ENCODE data around the gene NR1D1. TPM values are rescaled to one million over a fixed set of nuclear protein-coding genes. Genes with fewer than 3 reads are reported as not detected.

Gene NR1D1
- polyA plus RNA-seq, 1 experiment = 0.62 TPM

DNA sequence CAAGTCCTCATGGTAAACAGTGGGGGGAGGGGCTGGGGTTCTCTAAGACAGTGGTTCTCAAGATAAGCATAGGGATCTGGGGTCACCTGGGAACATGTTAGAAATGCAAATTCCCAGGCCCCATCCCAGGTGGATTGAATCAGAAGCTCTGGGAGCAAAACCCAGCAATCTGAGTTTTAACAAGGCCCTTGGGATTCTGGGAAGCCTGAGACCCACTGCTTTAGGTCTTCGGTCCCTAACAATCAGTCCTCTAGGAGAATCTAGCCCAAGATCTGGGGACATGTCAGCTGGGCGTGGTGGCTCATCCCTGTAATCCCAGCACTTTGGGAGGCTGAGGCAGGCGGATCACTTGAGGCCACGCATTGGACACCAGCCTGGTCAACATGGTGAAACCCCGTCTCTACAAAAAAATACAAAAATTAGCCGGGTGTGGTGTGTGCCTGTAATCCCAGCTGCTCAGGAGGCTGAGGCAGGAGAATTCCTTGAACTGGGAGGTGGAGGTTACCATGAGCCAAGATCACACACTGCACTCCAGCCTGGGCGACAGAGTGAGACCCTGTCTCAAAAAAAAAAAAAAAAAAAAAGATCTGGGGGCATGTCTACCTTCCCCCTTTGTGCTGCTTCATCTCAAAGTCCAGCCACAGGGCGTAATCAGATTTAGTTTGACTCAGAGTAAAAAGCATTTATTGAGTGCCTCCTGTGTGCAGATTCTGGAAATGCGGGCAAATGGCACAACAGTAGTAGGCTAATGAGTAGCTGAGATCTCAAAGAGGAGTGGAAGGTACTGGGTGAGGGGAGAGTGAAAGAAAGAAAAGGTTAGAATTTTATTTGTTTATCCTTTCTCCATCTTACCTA, 8.8 kb upstream of the NR1D1 start:
- TF ChIP-seq, protein P1, sequence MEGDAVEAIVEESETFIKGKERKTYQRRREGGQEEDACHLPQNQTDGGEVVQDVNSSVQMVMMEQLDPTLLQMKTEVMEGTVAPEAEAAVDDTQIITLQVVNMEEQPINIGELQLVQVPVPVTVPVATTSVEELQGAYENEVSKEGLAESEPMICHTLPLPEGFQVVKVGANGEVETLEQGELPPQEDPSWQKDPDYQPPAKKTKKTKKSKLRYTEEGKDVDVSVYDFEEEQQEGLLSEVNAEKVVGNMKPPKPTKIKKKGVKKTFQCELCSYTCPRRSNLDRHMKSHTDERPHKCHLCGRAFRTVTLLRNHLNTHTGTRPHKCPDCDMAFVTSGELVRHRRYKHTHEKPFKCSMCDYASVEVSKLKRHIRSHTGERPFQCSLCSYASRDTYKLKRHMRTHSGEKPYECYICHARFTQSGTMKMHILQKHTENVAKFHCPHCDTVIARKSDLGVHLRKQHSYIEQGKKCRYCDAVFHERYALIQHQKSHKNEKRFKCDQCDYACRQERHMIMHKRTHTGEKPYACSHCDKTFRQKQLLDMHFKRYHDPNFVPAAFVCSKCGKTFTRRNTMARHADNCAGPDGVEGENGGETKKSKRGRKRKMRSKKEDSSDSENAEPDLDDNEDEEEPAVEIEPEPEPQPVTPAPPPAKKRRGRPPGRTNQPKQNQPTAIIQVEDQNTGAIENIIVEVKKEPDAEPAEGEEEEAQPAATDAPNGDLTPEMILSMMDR (IDR thresholded peaks at IDR 0.05; ENCODE audit: low read depth, low read length) = no peak; the same call in 1 of the 2 replicates
- Histone ChIP-seq H3K4me3 (ENCODE audit: low read depth, low read length) (no peak overlapping the region), H3K9me3 (ENCODE audit: control insufficient read depth, insufficient read depth, low read length) (no peaks in the 10 kb centered on the region), H3K27ac (ENCODE audit: low read depth, low read length) (no peak overlapping the region), H3K27me3 (ENCODE audit: control insufficient read depth, insufficient read depth, low read length) (no peaks in the 10 kb centered on the region)
- POLR2A ChIA-PET = interaction anchor here (0.7 to 5.4 kb wide), 3 partner anchors 8 to 14 kb away, joined by 7 to 66 read pairs (median 58); partner anchors contain the start of genes MSL1 and NR1D1
- CTCF ChIA-PET = interaction anchor here (0.5 to 1.1 kb wide), 4 partner anchors 22 to 60 kb away, joined by 3 to 4 read pairs (median 3); no protein-coding TSS in a partner anchor
- no peak for DNase-seq (ENCODE audit: low read depth, low spot score)

GRCh38 chr17:40107522-40108174, 7.3 kb upstream of the NR1D1 start:
- TF ChIP-seq, protein P1 (IDR thresholded peaks at IDR 0.05; ENCODE audit: low read depth, low read length) = 0 out of 2 replicates have a peak, but pooled peaks have one; percentile 1
- no peak overlapping the region for H3K4me3 ChIP-seq (ENCODE audit: low read depth, low read length)
- POLR2A ChIA-PET = no interaction called here
- DNase-seq (ENCODE audit: low read depth, low spot score) = no peak
- no peaks in the 10 kb centered on the region for H3K27me3 ChIP-seq (ENCODE audit: control insufficient read depth, insufficient read depth, low read length)
- H3K27ac ChIP-seq (ENCODE audit: low read depth, low read length) = peak overlapping the region; percentile 93
- CTCF ChIA-PET = interaction anchor here (1.1 to 1.6 kb wide), 2 partner anchors 15 to 32 kb away, joined by 3 to 10 read pairs; no protein-coding TSS in a partner anchor
- no peaks in the 10 kb centered on the region for H3K9me3 ChIP-seq (ENCODE audit: control insufficient read depth, insufficient read depth, low read length)

- H3K4me3 ChIP-seq (ENCODE audit: low read depth, low read length) = no peak overlapping the region
- POLR2A ChIA-PET = interaction anchor here (0.6 to 0.8 kb wide), 4 partner anchors 8 to 187 kb away, joined by 3 to 7 read pairs (median 4); no protein-coding TSS in a partner anchor
- no peak for DNase-seq (ENCODE audit: low read depth, low spot score)
- peak overlapping the region; percentile 93 for H3K27ac ChIP-seq (ENCODE audit: low read depth, low read length)
- H3K27me3 ChIP-seq (ENCODE audit: control insufficient read depth, insufficient read depth, low read length) = no peaks in the 10 kb centered on the region
- H3K9me3 ChIP-seq (ENCODE audit: control insufficient read depth, insufficient read depth, low read length) = no peaks in the 10 kb centered on the region
- TF ChIP-seq, protein P1 (IDR thresholded peaks at IDR 0.05; ENCODE audit: low read depth, low read length) = no peak
- CTCF ChIA-PET = interaction anchor here (1.1 to 1.6 kb wide), 2 partner anchors 16 to 32 kb away, joined by 3 to 10 read pairs; no protein-coding TSS in a partner anchor
Measured at GRCh38 chr17:40106760-40107521, 6.6 kb upstream of the NR1D1 start.

DNA sequence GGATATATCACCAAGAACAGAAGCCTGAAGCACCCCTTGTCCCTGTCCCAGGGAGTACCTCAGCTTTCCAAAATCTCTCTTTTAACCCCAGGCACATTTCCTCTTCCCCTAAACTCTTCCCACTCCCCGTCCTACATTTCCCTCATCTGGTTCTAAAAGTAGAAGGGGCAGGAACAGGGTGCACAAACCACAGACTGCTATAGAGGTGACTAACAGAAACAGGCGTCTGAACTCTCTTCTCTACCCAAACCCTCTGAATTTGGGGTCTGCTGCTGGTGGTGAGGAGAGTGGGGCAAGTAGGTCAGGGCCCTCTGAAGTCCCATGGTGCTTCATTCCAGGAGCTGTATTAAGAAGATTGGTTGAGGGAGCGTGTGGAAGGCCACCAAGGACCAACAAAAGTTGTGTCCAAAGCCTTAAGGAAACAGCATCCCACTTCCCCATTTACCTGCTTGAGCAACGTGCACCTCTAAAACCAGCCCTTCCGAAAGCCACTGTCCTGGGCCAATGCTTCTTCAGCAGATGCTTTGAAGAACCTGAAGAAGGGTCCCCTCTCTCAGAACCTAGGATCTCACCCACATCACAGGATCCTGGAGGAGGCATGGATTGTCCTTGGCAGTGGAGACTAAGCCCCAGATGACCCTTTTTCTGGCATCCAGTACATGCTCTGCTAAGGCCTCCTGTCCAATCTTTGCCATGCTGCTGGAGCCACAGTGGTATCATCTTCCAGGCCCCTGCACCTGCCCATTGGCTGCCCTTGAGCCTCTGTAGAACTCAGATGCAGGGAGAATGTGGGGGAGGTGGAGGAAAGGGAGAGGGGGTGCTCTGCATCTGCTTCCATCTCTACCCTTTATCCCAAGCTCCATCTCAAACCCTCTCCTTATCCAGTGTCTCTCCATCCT, 5.7 kb upstream of the NR1D1 start:
- ChIA-PET CTCF (interaction anchor here (1.1 to 1.6 kb wide), 2 partner anchors 16 to 31 kb away, joined by 3 to 10 read pairs; no protein-coding TSS in a partner anchor), POLR2A (interaction anchor here (0.6 to 0.8 kb wide), 4 partner anchors 7 to 188 kb away, joined by 3 to 7 read pairs (median 4); no protein-coding TSS in a partner anchor)
- H3K27me3 ChIP-seq (ENCODE audit: control insufficient read depth, insufficient read depth, low read length) = no peaks in the 10 kb centered on the region
- TF ChIP-seq, protein P1 (IDR thresholded peaks at IDR 0.05; ENCODE audit: low read depth, low read length) = no peak
- H3K4me3 ChIP-seq (ENCODE audit: low read depth, low read length) = no peak overlapping the region
- H3K9me3 ChIP-seq (ENCODE audit: control insufficient read depth, insufficient read depth, low read length) = no peaks in the 10 kb centered on the region
- H3K27ac ChIP-seq (ENCODE audit: low read depth, low read length) = peak overlapping the region; percentile 39
- DNase-seq (ENCODE audit: low read depth, low spot score) = no peak

All from AG04450 (cell line).